ENCODE results near the gene MAN2A2. TPM values are rescaled to one million over a fixed set of nuclear protein-coding genes. Genes with fewer than 3 reads are reported as not detected.

Gene MAN2A2
- total RNA-seq, 3 donors from 2014 or later: 38.2 to 58.0 (median 56.9) TPM

DNA sequence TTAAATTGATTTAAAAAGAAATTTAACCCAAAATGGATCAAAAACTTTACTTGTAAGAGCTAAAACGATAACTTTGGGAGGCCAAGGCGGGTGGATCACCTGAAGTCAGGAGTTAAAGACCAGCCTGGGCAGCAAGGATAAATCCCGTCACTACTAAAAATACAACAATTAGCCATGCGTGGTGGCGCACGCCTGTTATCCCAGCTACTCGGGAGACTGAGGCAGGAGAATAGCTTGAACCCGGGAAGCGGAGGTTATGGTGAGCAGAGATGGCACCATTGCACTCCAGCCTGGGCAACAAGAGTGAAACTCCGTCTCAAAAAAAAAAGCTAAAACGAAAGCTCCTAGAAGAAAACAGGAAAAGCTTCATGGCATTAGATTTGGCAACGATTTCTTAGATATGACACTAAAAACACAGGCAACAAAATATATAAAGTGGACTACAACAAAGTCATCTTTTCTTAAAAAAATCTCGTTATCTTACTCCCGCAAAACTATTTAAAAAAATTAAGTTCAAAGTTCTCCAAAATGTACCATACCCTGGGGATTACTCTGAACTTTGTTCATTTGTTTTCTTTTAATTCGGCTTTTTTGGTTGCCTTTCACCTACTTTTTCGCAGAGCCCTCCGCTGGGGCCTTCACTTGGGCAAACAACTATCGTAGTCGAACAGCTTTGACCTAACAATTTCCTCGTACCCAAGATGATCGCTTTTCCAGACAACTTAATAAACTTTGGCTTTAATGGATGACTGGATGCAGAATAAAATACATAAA lies 26.3 kb downstream of the MAN2A2 start:
- no peak for TF ChIP-seq POLR2A (IDR thresholded peaks at IDR 0.05)
- no peak for TF ChIP-seq POLR2AphosphoS5 (IDR thresholded peaks at IDR 0.05)
- TF ChIP-seq, protein P1, sequence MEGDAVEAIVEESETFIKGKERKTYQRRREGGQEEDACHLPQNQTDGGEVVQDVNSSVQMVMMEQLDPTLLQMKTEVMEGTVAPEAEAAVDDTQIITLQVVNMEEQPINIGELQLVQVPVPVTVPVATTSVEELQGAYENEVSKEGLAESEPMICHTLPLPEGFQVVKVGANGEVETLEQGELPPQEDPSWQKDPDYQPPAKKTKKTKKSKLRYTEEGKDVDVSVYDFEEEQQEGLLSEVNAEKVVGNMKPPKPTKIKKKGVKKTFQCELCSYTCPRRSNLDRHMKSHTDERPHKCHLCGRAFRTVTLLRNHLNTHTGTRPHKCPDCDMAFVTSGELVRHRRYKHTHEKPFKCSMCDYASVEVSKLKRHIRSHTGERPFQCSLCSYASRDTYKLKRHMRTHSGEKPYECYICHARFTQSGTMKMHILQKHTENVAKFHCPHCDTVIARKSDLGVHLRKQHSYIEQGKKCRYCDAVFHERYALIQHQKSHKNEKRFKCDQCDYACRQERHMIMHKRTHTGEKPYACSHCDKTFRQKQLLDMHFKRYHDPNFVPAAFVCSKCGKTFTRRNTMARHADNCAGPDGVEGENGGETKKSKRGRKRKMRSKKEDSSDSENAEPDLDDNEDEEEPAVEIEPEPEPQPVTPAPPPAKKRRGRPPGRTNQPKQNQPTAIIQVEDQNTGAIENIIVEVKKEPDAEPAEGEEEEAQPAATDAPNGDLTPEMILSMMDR (IDR thresholded peaks at IDR 0.05): no peak
- intact Hi-C loops (cut with DNase I; ENCODE audit: low total_unique reads): no loop called here
- H3K36me3 ChIP-seq: no peaks in the 10 kb centered on the region
- peaks cover 0 to 14% of the 10 kb centered on the region in 2 donors for H3K4me1 ChIP-seq
- H3K27ac ChIP-seq: peak overlapping the region; percentile 91 to 96
- no peaks in the 10 kb centered on the region for H3K27me3 ChIP-seq
- no peaks in the 10 kb centered on the region for H3K9me3 ChIP-seq
- peak overlapping the region; percentile 62 to 88 (median 71) for H3K4me3 ChIP-seq
- DNase-seq (ENCODE audit: low spot score in 2 of 2): no peak

DNA sequence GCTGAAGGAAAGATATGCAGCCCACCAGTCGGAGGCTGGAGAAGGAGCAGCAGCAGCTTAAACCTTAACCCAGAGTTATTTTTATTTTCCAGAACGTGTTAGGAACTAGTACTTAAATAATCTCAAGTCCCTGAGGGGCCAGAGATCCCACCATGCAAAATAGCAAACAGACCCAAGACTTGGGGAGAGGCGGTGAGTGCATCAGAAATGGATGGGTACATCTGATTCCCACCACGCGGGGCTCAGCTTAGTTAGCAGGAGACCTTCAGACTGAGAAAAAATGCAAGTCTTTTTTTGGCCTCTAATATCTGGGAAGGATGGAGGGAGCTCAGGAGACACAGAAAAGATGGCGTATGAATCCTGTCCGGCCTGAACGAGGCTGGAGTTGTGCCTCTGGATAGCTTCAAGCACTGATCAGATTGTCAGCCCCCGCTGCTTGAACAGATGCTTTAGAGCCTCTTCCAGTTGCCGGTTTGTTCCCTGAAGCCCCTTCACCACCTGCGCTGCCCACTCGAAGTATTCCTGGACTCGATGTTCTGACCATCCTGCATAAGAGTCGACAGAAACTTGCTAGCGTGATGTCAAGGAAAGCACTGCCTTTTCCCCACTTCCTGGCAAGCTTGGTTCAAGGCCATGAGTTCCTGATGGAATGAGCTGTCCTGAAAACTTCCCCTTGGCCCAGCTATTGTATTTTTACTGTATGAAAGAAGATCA lies 27.9 kb downstream of the MAN2A2 start:
- H3K27me3 ChIP-seq: no peaks in the 10 kb centered on the region
- no peaks in the 10 kb centered on the region for H3K36me3 ChIP-seq
- H3K9me3 ChIP-seq: no peaks in the 10 kb centered on the region
- TF ChIP-seq, protein P1 (IDR thresholded peaks at IDR 0.05): no peak
- no peak for TF ChIP-seq POLR2A (IDR thresholded peaks at IDR 0.05)
- no peak for TF ChIP-seq POLR2AphosphoS5 (IDR thresholded peaks at IDR 0.05)
- peak overlapping the region; percentile 91 to 96 for H3K27ac ChIP-seq
- intact Hi-C loops (cut with DNase I; ENCODE audit: low total_unique reads): no loop called here
- H3K4me3 ChIP-seq: peak overlapping the region; percentile 62 to 88 (median 81)
- peaks cover 1 to 14% of the 10 kb centered on the region in 2 donors for H3K4me1 ChIP-seq
- no peak for DNase-seq (ENCODE audit: low spot score in 2 of 2)

DNA sequence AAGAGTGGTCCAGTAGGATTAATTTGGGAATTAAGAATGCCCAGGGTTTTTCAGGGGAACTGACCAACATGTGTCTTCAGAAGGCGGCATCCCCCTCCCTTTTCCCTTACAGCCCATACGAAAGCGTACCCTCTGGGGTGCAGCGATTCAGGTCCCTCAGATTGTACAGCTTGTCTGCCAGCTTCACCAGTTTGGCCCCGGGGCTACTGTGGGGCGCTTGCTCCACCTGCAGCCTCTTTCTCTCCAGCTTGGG lies 28.4 kb downstream of the MAN2A2 start:
- no peaks in the 10 kb centered on the region for H3K9me3 ChIP-seq
- DNase-seq (ENCODE audit: low spot score in 2 of 2): no peak
- intact Hi-C loops (cut with DNase I; ENCODE audit: low total_unique reads): no loop called here
- peaks cover 4 to 14% of the 10 kb centered on the region in 2 donors for H3K4me1 ChIP-seq
- no peaks in the 10 kb centered on the region for H3K36me3 ChIP-seq
- peak overlapping the region; percentile 91 to 96 for H3K27ac ChIP-seq
- peak overlapping the region; percentile 80 to 88 (median 81) for H3K4me3 ChIP-seq
- no peaks in the 10 kb centered on the region for H3K27me3 ChIP-seq
- TF ChIP-seq, protein P1 (IDR thresholded peaks at IDR 0.05): no peak
- TF ChIP-seq POLR2A (IDR thresholded peaks at IDR 0.05): no peak
- TF ChIP-seq POLR2AphosphoS5 (IDR thresholded peaks at IDR 0.05): no peak

DNA sequence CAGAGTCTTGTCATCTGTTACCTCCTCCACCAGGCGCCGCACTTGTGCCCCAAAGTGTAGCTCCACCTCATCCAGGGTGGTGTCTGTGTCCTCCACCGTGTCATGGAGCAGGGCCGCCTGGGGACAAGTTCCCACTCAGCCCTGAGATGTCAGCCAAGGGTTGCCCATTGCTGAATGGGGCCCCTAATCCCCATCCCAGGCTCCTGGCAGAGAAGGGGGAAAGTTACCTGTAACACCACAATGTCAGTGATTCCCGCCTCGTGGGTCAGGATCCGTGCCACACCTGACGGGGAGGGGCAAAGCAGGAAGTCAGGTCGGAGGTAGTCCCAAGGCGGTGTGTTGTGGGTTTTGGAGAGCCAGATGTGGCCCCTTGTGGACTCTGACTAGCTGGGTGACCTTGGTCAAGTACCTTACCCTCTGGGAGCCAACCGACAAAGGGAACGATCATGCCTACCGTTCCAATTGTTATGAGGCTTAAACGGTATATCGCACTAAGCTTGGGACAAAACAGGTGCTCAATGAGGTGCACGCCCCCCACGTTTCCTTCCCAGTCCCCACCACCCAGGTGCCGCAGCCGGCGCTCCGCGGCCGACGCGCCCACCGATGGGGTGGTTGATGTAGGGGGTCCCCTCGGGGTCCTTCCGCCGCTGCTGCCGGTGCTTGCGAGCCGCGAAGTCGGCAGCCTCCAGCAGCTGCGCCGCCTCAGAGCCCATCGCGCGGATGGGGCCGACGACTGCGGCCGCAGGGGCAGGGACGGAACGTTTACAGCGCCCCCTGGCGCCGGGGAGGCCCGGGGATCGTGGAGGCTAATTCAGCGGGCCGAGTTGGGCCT lies 28.9 kb downstream of the MAN2A2 start, which contains the start of gene HDDC3:
TSS of gene HDDC3 (minus strand) at position 722 of the 832 bp plus-strand sequence. CDS start at position 713, 9 bp downstream.
- DNase-seq (ENCODE audit: low spot score in 2 of 2): peak; percentile 86 to 89
- Histone ChIP-seq H3K27ac (peak within 1 kb of the TSS; percentile 91 to 96), H3K27me3 (no peaks in the 10 kb centered on the region), H3K4me3 (peak within 1 kb of the TSS; percentile 80 to 88 (median 81)), H3K9me3 (no peaks in the 10 kb centered on the region), H3K36me3 (no peaks in the 10 kb centered on the region), H3K4me1 (peaks cover 4 to 14% of the 10 kb centered on the region in 2 donors)
- intact Hi-C loops (cut with DNase I; ENCODE audit: low total_unique reads): no loop called here
- TF ChIP-seq POLR2AphosphoS5 (IDR thresholded peaks at IDR 0.05) (peak; percentile 67 to 83 (median 69)), POLR2A (IDR thresholded peaks at IDR 0.05) (peak; percentile 56)
- TF ChIP-seq, protein P1 (IDR thresholded peaks at IDR 0.05): peak; percentile 81 to 89 (median 85)
